Metanephros (tissue), 2 donors: ENCODE data around the gene MAFF. TPM values are rescaled to one million over a fixed set of nuclear protein-coding genes. Genes with fewer than 3 reads are reported as not detected.

Source experiments
- small RNA-seq: library from RNA; depleted of rRNA; stranded (forward); fragments of <200 nt; gene quantifications from one replicate; pipeline ENCODE3, GENCODE V24; 2014; ENCODE audit warnings: low replicate concordance
- total RNA-seq: library from RNA; depleted of rRNA; stranded (reverse); fragments of >200 nt; gene quantifications from one replicate; pipeline ENCODE4 v1.2.3, GENCODE V29; 2014

Gene MAFF
- total RNA-seq, result 17.2 TPM

DNA sequence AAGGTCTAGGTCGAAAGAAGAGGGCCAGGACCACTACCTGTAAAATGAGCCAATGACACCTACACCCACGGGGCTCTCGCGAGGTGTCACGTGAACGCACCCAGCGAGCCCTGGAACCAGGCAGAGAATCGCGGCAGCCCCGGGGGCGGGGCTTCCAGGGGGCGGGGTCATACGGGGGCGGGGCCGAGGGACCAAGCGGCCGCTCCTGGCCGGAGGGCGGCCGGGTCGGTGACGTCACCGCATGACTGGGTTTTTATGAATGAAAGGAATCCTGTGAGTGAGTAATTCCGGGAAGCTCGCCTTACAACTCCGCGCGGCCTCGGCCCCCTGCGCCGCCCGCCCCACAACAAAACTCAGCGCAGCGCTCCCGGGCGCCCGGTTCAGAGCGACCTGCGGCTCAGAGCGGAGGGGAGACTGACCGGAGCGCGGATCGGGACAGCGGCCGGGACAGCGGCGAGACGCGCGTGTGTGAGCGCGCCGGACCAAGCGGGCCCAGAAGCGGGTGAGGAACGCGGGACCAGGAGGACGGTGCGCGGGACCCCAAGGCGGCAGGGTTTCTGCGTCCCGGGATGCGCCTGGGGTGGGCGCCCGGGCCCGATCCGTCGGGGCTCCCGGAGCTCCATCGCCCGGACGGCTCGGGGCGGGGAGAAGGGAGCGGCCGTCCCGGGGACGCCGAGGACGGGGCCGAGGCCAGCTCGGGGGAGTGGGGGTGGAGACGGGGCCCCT, at the start of gene MAFF:
Gene MAFF, plus strand, starts transcription at position 284 of the 726 bp plus-strand sequence. CDS start 11,860 bp downstream, outside the sequence.

DNA sequence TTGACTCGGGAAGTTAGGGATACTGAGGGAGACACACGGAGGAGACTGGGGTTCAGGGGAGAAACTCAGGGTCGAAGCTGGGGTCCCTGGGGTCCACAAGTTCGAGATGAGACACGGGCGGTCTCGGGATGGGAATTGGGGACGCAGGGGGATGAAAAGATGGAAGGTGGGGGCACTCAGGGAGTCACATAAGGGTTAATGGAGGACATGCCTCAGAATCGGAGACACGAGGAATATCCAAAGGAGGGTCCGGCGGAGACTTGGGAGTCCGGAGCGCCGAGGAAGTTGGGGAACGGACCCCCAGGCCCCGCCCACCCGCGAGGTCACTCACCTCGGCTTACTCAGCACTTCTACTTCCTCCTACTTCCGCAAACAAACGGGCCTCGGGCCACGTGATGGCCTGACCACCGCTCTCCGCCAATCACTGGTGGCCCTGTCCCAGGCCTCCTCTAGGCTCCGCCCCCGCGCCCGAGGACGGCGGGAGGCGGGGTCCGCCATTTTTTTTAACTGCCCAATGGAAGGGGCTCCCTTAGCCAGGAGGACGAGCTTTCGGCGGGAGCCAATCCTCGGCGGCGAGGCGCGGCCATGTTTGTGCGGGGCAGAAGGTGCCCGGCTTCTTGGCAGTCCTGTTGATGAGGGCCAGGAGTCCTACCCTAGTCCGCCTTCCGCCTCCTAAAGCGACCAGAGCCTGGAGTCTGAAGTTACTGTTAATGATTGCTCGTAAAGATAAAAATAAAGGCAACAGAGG, 20.2 kb upstream of the MAFF start, which contains the start of gene PLA2G6:
Gene PLA2G6, minus strand, starts transcription at position 378 of the 748 bp plus-strand sequence. CDS start 12,404 bp downstream, outside the sequence.

Small RNA genes lying within 50 kb of the gene (small RNA-seq; reads per million reads assigned to genes)
- gene RN7SL704P, result 0.53 reads per million, percentile 64 among the genes with 10 or more reads in this experiment

Other genes starting within 250 kb of the MAFF start
- 0.64 TPM for gene C22orf23, start 248.4 kb upstream of the MAFF start, total RNA-seq
- gene POLR2F, start 248.3 kb upstream of the MAFF start, total RNA-seq, result 32.3 TPM
- 1.9 TPM for gene SOX10, start 217.4 kb upstream of the MAFF start, total RNA-seq
- gene PICK1, start 144.6 kb upstream of the MAFF start, total RNA-seq, result 32.1 TPM
- 2.2 TPM for gene SLC16A8, start 117.8 kb upstream of the MAFF start, total RNA-seq
- 4.5 TPM for gene BAIAP2L2, start 91.3 kb upstream of the MAFF start, total RNA-seq
- gene PLA2G6, start 20.2 kb upstream of the MAFF start, total RNA-seq, result 45.4 TPM
- gene TMEM184B, start 71.0 kb downstream of the MAFF start, total RNA-seq, result 52.0 TPM
- 111 TPM for gene CSNK1E, start 115.4 kb downstream of the MAFF start, total RNA-seq